Kidney (tissue), 14 donors: ENCODE measurements around the gene MT4. TPM values are rescaled to one million over a fixed set of nuclear protein-coding genes. Genes with fewer than 3 reads are reported as not detected.

Experiments used
- DNase-seq, 5 donors: peaks; one replicate each; pipeline ENCODE4 v3.0.0-alpha.2; 2013 to 2020
- FAIRE-seq: peaks from 2 replicates; lab custom pipeline; 2012; peaks lifted over from hg19 to GRCh38; lab: Jason Lieb, UNC
- H3K27ac ChIP-seq, 2 donors: one replicate each; pipeline ENCODE4 v1.7.0; 2013; ENCODE audit warnings: low read depth in 2 of 2, low read length in 2 of 2, inconsistent platforms in 1 of 2
- H3K27me3 ChIP-seq: one replicate; pipeline ENCODE4 v1.7.1; 2013; ENCODE audit warnings: low read length, inconsistent platforms; ENCODE audit not compliant: control insufficient read depth, insufficient read depth
- H3K36me3 ChIP-seq, 3 donors: one replicate each; pipeline versions ENCODE4 v1.7.0 to v1.7.1; 2013; ENCODE audit warnings: low read length in 3 of 3, control low read depth in 1 of 3, inconsistent platforms in 1 of 3; ENCODE audit not compliant: insufficient read depth in 3 of 3, control insufficient read depth in 2 of 3
- H3K4me1 ChIP-seq, 3 donors: one replicate each; pipeline versions ENCODE4 v1.7.0 to v1.7.1; 2013; ENCODE audit warnings: low read length in 3 of 3, inconsistent platforms in 1 of 3, low read depth in 1 of 3; ENCODE audit not compliant: control insufficient read depth in 2 of 3, insufficient read depth in 2 of 3
- H3K4me3 ChIP-seq, 3 donors: one replicate each; pipeline versions ENCODE4 v1.7.0 to v1.8.1; 2013; ENCODE audit warnings: low read length in 3 of 3, control low read depth in 1 of 3, inconsistent platforms in 1 of 3
- H3K9ac ChIP-seq, 3 donors: one replicate each; pipeline versions ENCODE4 v1.7.0 to v1.7.1; 2013; ENCODE audit warnings: low read length in 3 of 3, control low read depth in 1 of 3, inconsistent platforms in 1 of 3
- H3K9me3 ChIP-seq, 3 donors: one replicate each; pipeline versions ENCODE4 v1.7.0 to v1.7.1; 2013; ENCODE audit warnings: low read length in 3 of 3, control low read depth in 1 of 3, inconsistent platforms in 1 of 3; ENCODE audit not compliant: control insufficient read depth in 2 of 3, insufficient read depth in 1 of 3
- CTCF ChIP-seq: IDR thresholded peaks from 3 replicates; pipeline ENCODE4 v1.5.1; 2012; ENCODE audit warnings: mild to moderate bottlenecking, moderate library complexity, borderline replicate concordance; ENCODE audit not compliant: insufficient read depth; ENCODE audit errors: extremely low read depth
- intact Hi-C: fragments of 100-400 bp; cut with DNase I; formaldehyde crosslinking; loops from one replicate; pipeline ENCODE4 v1.11.1; 2022
- polyA plus RNA-seq: library from polyadenylated mRNA; stranded (reverse); fragments of 350-450 nt; fragmentation: Illumina TruSeq; extraction: RNeasy Lipid Tissue Mini Kit (QIAGEN cat#74804); gene quantifications from one replicate; pipeline ENCODE4 v1.2.3, GENCODE V29; 2014; ENCODE audit warnings: low read depth, low replicate concordance; ENCODE audit not compliant: insufficient read depth
- total RNA-seq: library from RNA; stranded (reverse); fragmentation: NEBNext Ultra II Directional; extraction: Animal tissue kit (Norgen Biotek cat#: 25700); gene quantifications from one replicate; pipeline ENCODE4 v1.2.1, GENCODE V29; 2021
- donor health status: control.
- donor health status: control.
- donor health status: control.
- donor health status: control.
- donor health status: control.
- donor health status: DM: yes; HTN: yes; CAD: no.
- donor health status: Normal renal cell carcinoma (clear cell type).

The MT4 gene
- total and polyA plus RNA-seq, 2 donors from 2014 or later, result not detected

GRCh38 chr16:56594292-56594619 lies 29.4 kb downstream of the MT4 start:
- H3K27ac ChIP-seq, result no peak overlapping the region
- no peaks in the 10 kb centered on the region for H3K36me3 ChIP-seq
- DNase-seq (no peak), FAIRE-seq (no peak)
- peaks cover 5% of the 10 kb centered on the region for H3K27me3 ChIP-seq
- H3K9me3 ChIP-seq, result no peaks in the 10 kb centered on the region
- H3K9ac ChIP-seq, result no peak overlapping the region
- intact Hi-C loops, result no loop called here
- H3K4me1 ChIP-seq, result peaks cover 0 to 4% (median 0%) of the 10 kb centered on the region in 3 donors
- no peak overlapping the region for H3K4me3 ChIP-seq
- TF ChIP-seq CTCF, result no peak

GRCh38 chr16:56600398-56600999 lies 35.6 kb downstream of the MT4 start:
- Histone ChIP-seq H3K9ac (no peak overlapping the region), H3K36me3 (no peaks in the 10 kb centered on the region), H3K27me3 (no peaks in the 10 kb centered on the region), H3K4me3 (no peak overlapping the region), H3K27ac (no peak overlapping the region), H3K4me1 (no peaks in the 10 kb centered on the region), H3K9me3 (no peaks in the 10 kb centered on the region)
- DNase-seq (peak in 2 of 5 donors; percentile 35 to 58), FAIRE-seq (no peak)
- TF ChIP-seq CTCF, result peak; percentile 54
- intact Hi-C loops, result loop anchor here (10.0 kb wide), 1 partner anchor 84 kb away; the partner anchor contains the start of gene MT1X

- H3K36me3 ChIP-seq, result no peaks in the 10 kb centered on the region
- no peak overlapping the region for H3K4me3 ChIP-seq
- TF ChIP-seq CTCF, result no peak
- H3K27ac ChIP-seq, result no peak overlapping the region
- DNase-seq (no peak), FAIRE-seq (no peak)
- no peaks in the 10 kb centered on the region for H3K27me3 ChIP-seq
- no peaks in the 10 kb centered on the region for H3K9me3 ChIP-seq
- H3K9ac ChIP-seq, result no peak overlapping the region
- H3K4me1 ChIP-seq, result peaks cover 0 to 3% (median 0%) of the 10 kb centered on the region in 3 donors
- intact Hi-C loops, result loop anchor here (10.0 kb wide), 1 partner anchor 83 kb away; the partner anchor contains the start of gene MT1X
These were observed 36.5 kb downstream of the MT4 start for GRCh38 chr16:56601325-56601724.

GRCh38 chr16:56603589-56603988 lies 38.7 kb downstream of the MT4 start:
- peak in 3 of 5 donors; percentile 56 to 81 (median 67) for DNase-seq
- no peak for FAIRE-seq
- TF ChIP-seq CTCF, result peak; percentile 63
- H3K9ac ChIP-seq, result no peak overlapping the region
- no peaks in the 10 kb centered on the region for H3K36me3 ChIP-seq
- no peak overlapping the region for H3K27ac ChIP-seq
- H3K9me3 ChIP-seq, result no peaks in the 10 kb centered on the region
- peaks cover 0 to 13% (median 11%) of the 10 kb centered on the region in 3 donors for H3K4me1 ChIP-seq
- H3K27me3 ChIP-seq, result no peaks in the 10 kb centered on the region
- H3K4me3 ChIP-seq, result no peak overlapping the region
- intact Hi-C loops, result loop anchor here (10.0 kb wide), 1 partner anchor 81 kb away; the partner anchor contains the start of gene MT1X
